Choroid plexus epithelial cell (primary cell): ENCODE results near the gene BCO1.

Experiments used
- DNase-seq: peaks from one replicate; pipeline ENCODE4 v3.0.0-alpha.2; 2010; ENCODE audit warnings: low read depth
- H3K4me3 ChIP-seq: 2 replicates; pipeline ENCODE4 v1.5.1; 2011; ENCODE audit warnings: low read depth, mild to moderate bottlenecking, control low read depth, low read length, moderate library complexity
- CTCF ChIP-seq: conservative IDR thresholded peaks from 2 replicates; pipeline ENCODE4 v1.5.1; 2011; ENCODE audit warnings: low read depth, mild to moderate bottlenecking, control low read depth, inconsistent platforms, low read length, moderate library complexity

Gene BCO1

GRCh38 chr16:81231014-81231413, 7.5 kb upstream of the BCO1 start:
- no peak for DNase-seq
- TF ChIP-seq CTCF = no peak

GRCh38 chr16:81232740-81233367, 5.6 kb upstream of the BCO1 start:
- H3K4me3 ChIP-seq = no peak overlapping the region
- TF ChIP-seq CTCF = no peak
- no peak for DNase-seq

More at GRCh38 chr16:81231014-81231413, 7.5 kb upstream of the BCO1 start:
- H3K4me3 ChIP-seq = no peak overlapping the region

- no peak for TF ChIP-seq CTCF
- peak; percentile 12 for DNase-seq
Observed at GRCh38 chr16:81237282-81237681, 1.2 kb upstream of the BCO1 start.

GRCh38 chr16:81237942-81238295, 570 bp upstream of the BCO1 start:
- DNase-seq = no peak
- H3K4me3 ChIP-seq = peak overlapping the region; percentile 55
- TF ChIP-seq CTCF = no peak

More at GRCh38 chr16:81237282-81237681, 1.2 kb upstream of the BCO1 start:
- no peak overlapping the region for H3K4me3 ChIP-seq

- TF ChIP-seq CTCF = no peak
- no peak for DNase-seq
- no peak overlapping the region for H3K4me3 ChIP-seq
Observed at GRCh38 chr16:81239367-81240121, 1.1 kb downstream of the BCO1 start.

GRCh38 chr16:81241706-81242105, 3.2 kb downstream of the BCO1 start:
- no peak overlapping the region for H3K4me3 ChIP-seq
- no peak for DNase-seq
- TF ChIP-seq CTCF = no peak
